ENCODE results near the gene DOP1B. TPM values are rescaled to one million over a fixed set of nuclear protein-coding genes. Genes with fewer than 3 reads are reported as not detected.

DOP1B gene
- total and polyA plus RNA-seq, 2 of the 4 experiments (the other 2 are of a cell fraction) = 8.8 to 13.0 TPM

DNA sequence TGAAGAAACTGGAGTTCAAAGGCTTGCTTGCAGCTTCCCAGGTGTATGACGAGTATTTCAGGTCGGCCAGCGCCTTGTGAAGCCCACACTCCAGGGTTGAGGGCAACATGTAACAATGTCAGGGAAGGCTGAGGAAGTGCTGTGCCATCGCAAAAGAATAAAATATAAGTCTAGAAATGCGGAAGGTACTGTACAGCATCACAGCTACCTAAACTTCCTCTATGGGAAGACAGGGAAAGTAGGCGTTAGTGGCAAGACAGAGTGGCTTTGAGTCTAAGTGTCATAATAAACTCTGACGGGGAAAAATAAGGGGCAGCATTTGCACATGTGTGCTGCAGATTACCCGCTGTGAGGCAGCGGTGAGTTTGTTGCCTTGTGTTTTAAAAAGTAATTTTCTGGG, 28.9 kb downstream of the DOP1B start:
- H3K14ac ChIP-seq (replicated peaks; ENCODE audit: low read depth, low read length) = no peak overlapping the region
- no peaks in the 10 kb centered on the region for H3K27me3 ChIP-seq (ENCODE audit: control insufficient read depth, insufficient read depth, low read length)
- 92% methylated on average over 5 of the region's 9 CpGs; no CpG with 5 or more reads in 1 of the 2 experiments for WGBS, 2 experiments (ENCODE audit: extremely low coverage in 2 of 2, insufficient read length in 1 of 2)
- no peak overlapping the region for H2AFZ ChIP-seq (replicated peaks; ENCODE audit: low read length, poor library complexity)
- H3K56ac ChIP-seq (ENCODE audit: extremely low read depth, insufficient read depth, low read length) = no peak overlapping the region
- peaks cover 17% of the 10 kb centered on the region; the same call in 1 of the 2 replicates for H3K9me1 ChIP-seq (ENCODE audit: insufficient read depth, low read length)
- H2AK9ac ChIP-seq (replicated peaks; ENCODE audit: low read depth, low read length, poor library complexity) = no peak overlapping the region
- H4K8ac ChIP-seq (ENCODE audit: low read depth in 2 of 2, low read length in 2 of 2) = no peak overlapping the region
- no peaks in the 10 kb centered on the region for H3K9me3 ChIP-seq (ENCODE audit: control insufficient read depth, insufficient read depth, low read length)
- no peak overlapping the region for H3K4ac ChIP-seq (ENCODE audit: low read depth, low read length)
- peaks cover 6 to 27% of the 10 kb centered on the region in 2 experiments for H3K79me1 ChIP-seq (ENCODE audit: low read depth in 1 of 2, low read length in 2 of 2)
- no peak overlapping the region for H2AK5ac ChIP-seq (ENCODE audit: low read depth, low read length)
- H3K36me3 ChIP-seq (ENCODE audit: control insufficient read depth, insufficient read depth, low read length) = no peaks in the 10 kb centered on the region; the same call in 1 of the 2 replicates
- in situ Hi-C loops (cut with MboI; ENCODE audit: low sequenced_read_pairs) (no loop called here), dilution Hi-C loops (cut with HindIII; ENCODE audit: low sequenced_read_pairs, unreplicated experiment) (no loop called here), intact Hi-C loops (cut with micrococcal nuclease) (no loop called here)
- H3K18ac ChIP-seq (ENCODE audit: low read depth, low read length) = no peak overlapping the region
- no peak for ATAC-seq (ENCODE audit: low read depth)
- H2BK120ac ChIP-seq (ENCODE audit: low read depth, low read length) = no peak overlapping the region
- H4K5ac ChIP-seq (ENCODE audit: low read depth, low read length) = no peak overlapping the region
- BruUV-seq (replicated peaks) = no TSS peak
- H2BK15ac ChIP-seq (ENCODE audit: low read depth, low read length) = no peak overlapping the region
- H2BK5ac ChIP-seq (ENCODE audit: low read depth, low read length, poor library complexity, severe bottlenecking) = no peak overlapping the region
- H3K9ac ChIP-seq (ENCODE audit: low read depth, low read length) = no peak overlapping the region
- no peaks in the 10 kb centered on the region for H4K20me1 ChIP-seq (ENCODE audit: insufficient read depth, low read length)
- H3K4me2 ChIP-seq (ENCODE audit: low read depth, low read length) = no peak overlapping the region
- ChIA-PET CTCF (interaction anchor here (1.0 kb wide), 1 partner anchor 78 kb away, joined by 4 read pairs; no protein-coding TSS in a partner anchor), POLR2A (ENCODE audit: unreplicated experiment) (no interaction called here)
- no peak for TF ChIP-seq FOS (IDR thresholded peaks at IDR 0.05; ENCODE audit: low read depth, low read length)
- TF ChIP-seq RFX5 (IDR thresholded peaks at IDR 0.05; ENCODE audit: low read depth, low read length) = no peak
- TF ChIP-seq MAZ (IDR thresholded peaks at IDR 0.05; ENCODE audit: borderline replicate concordance, low read depth, low read length) = no peak
- TF ChIP-seq SMC3 (IDR thresholded peaks at IDR 0.05; ENCODE audit: low read depth, low read length) = no peak
- no peak overlapping the region for H3K27ac ChIP-seq (ENCODE audit: insufficient read depth, low read length)
- DNase-seq = no peak
- no peak overlapping the region for H2BK20ac ChIP-seq (ENCODE audit: low read depth, low read length)
- peaks cover 6% of the 10 kb centered on the region for H3K4me1 ChIP-seq (ENCODE audit: control insufficient read depth, insufficient read depth, low read length)
- no peak overlapping the region for H3K4me3 ChIP-seq (ENCODE audit: insufficient read depth, low read depth, low read length)
- no peak overlapping the region for H4K91ac ChIP-seq (ENCODE audit: insufficient read depth, low read depth, low read length)
- H3K23ac ChIP-seq (ENCODE audit: low read depth, low read length) = no peak overlapping the region

Data from IMR-90 (cell line).